Fibroblast of lung (primary cell): ENCODE results near the gene TMEM250. TPM values are rescaled to one million over a fixed set of nuclear protein-coding genes. Genes with fewer than 3 reads are reported as not detected.

ENCODE experiments used
- DNase-seq, 2 donors: peaks; one replicate each; pipeline versions ENCODE4 v3.0.0 to v3.0.0-alpha.2; 2010; ENCODE audit warnings: low read depth in 2 of 2
- H2AFZ ChIP-seq: 2 replicates; pipeline ENCODE4 v1.5.1; 2012; ENCODE audit warnings: low read length, control low read depth, inconsistent platforms
- H3K27ac ChIP-seq: 2 replicates; pipeline ENCODE4 v1.5.1; 2011; ENCODE audit warnings: low read length, control low read depth; ENCODE audit not compliant: insufficient read depth
- H3K27me3 ChIP-seq: 2 replicates; pipeline ENCODE4 v1.5.1; 2011; ENCODE audit warnings: mild to moderate bottlenecking, low read length; ENCODE audit not compliant: control insufficient read depth, insufficient read depth
- H3K36me3 ChIP-seq: 2 replicates; pipeline ENCODE4 v1.5.1; 2011; ENCODE audit warnings: low read length; ENCODE audit not compliant: control insufficient read depth, insufficient read depth
- H3K4me1 ChIP-seq: 2 replicates; pipeline ENCODE4 v1.5.1; 2011; ENCODE audit warnings: low read length; ENCODE audit not compliant: control insufficient read depth, insufficient read depth; ENCODE audit errors: extremely low read depth
- H3K4me2 ChIP-seq: 2 replicates; pipeline ENCODE4 v1.5.1; 2011; ENCODE audit warnings: low read length, control low read depth; ENCODE audit not compliant: insufficient read depth; ENCODE audit errors: extremely low read depth
- H3K4me3 ChIP-seq, 4 experiments: fragments of 200-600 bp in 1 of 4; sonication (generic) in 1 of 4; replicated peaks in 1 of 4; 2 replicates each; pipeline ENCODE4 v1.5.1; 2011 to 2016; ENCODE audit warnings: low read length in 4 of 4, low read depth in 3 of 4, mild to moderate bottlenecking in 3 of 4, control low read depth in 2 of 4, inconsistent platforms in 1 of 4, mixed read lengths in 1 of 4; ENCODE audit not compliant: insufficient read depth in 1 of 4; ENCODE audit errors: control extremely low read depth in 1 of 4
- H3K79me2 ChIP-seq: 2 replicates; pipeline ENCODE4 v1.5.1; 2012; ENCODE audit warnings: mild to moderate bottlenecking, low read length, inconsistent platforms; ENCODE audit not compliant: control insufficient read depth, insufficient read depth
- H3K9ac ChIP-seq: 2 replicates; pipeline ENCODE4 v1.5.1; 2011; ENCODE audit warnings: mild to moderate bottlenecking, low read length, control low read depth; ENCODE audit not compliant: insufficient read depth
- H3K9me3 ChIP-seq: 2 replicates; pipeline ENCODE4 v1.5.1; 2012; ENCODE audit warnings: low read depth, low read length; ENCODE audit not compliant: control insufficient read depth, insufficient read depth
- H4K20me1 ChIP-seq: 2 replicates; pipeline ENCODE4 v1.5.1; 2011; ENCODE audit warnings: low read length; ENCODE audit not compliant: control insufficient read depth, insufficient read depth; ENCODE audit errors: extremely low read depth
- EZH2 ChIP-seq: IDR thresholded peaks from 2 replicates; pipeline ENCODE4 v1.5.1; 2012; ENCODE audit warnings: low read length, control low read depth, mild to moderate bottlenecking; ENCODE audit errors: missing control alignments
- polyA plus RNA-seq, 2 donors: library from polyadenylated mRNA; depleted of rRNA in 1 of 2; stranded (reverse) in 1 of 2; unstranded in 1 of 2; fragments of >200 nt; gene quantifications; 2 replicates each; pipeline ENCODE4 v1.2.1, GENCODE V29; 2011 to 2012; ENCODE audit warnings: missing spikeins in 1 of 2
- total RNA-seq: library from RNA; depleted of rRNA; stranded (reverse); fragments of >200 nt; gene quantifications from 2 replicates; pipeline ENCODE4 v1.2.1, GENCODE V29; 2014
- TF ChIP-seq, protein P1 (sequence below), 2 donors: IDR thresholded peaks in 1 of 2; conservative IDR thresholded peaks in 1 of 2; 1 replicate in 1 of 2; 2 replicates in 1 of 2; pipeline ENCODE4 v1.5.1; 2011 to 2012; ENCODE audit warnings: low read length in 2 of 2, control low read depth in 1 of 2, inconsistent platforms in 1 of 2, low read depth in 1 of 2, mild to moderate bottlenecking in 1 of 2

Gene TMEM250
- total and polyA plus RNA-seq, 2 donors (not counting 1 experiment from before 2014, with no cell fraction given), result 13.3 to 43.3 TPM

DNA sequence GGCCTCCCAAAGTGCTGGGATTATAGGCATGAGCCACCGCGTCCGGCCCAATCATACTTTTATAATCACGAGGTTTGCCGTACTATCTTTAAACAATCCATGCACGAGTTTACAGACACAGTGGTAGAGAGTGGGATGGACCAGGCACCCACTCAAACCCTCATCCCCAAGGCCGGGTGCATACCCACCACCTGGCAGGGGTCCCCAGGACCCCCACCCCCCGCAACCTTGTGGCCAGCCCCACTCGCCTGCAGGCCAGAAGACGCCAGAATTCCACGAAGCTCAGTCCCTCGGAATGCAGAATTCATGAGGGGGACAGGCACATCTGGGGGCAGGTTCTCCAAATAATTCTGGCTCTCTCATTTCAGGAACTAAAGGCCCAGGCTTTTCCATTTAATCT lies 40.7 kb downstream of the TMEM250 start:
- Histone ChIP-seq H4K20me1 (no peaks in the 10 kb centered on the region), H3K36me3 (peaks cover 3% of the 10 kb centered on the region), H3K4me3 (no peak overlapping the region), H3K9me3 (no peaks in the 10 kb centered on the region), H3K4me2 (no peak overlapping the region), H3K79me2 (peaks cover 38% of the 10 kb centered on the region), H3K9ac (no peak overlapping the region), H3K27me3 (no peaks in the 10 kb centered on the region), H2AFZ (no peak overlapping the region), H3K27ac (no peak overlapping the region), H3K4me1 (no peaks in the 10 kb centered on the region)
- no peak for DNase-seq
- TF ChIP-seq EZH2, result no peak
- TF ChIP-seq, protein P1, sequence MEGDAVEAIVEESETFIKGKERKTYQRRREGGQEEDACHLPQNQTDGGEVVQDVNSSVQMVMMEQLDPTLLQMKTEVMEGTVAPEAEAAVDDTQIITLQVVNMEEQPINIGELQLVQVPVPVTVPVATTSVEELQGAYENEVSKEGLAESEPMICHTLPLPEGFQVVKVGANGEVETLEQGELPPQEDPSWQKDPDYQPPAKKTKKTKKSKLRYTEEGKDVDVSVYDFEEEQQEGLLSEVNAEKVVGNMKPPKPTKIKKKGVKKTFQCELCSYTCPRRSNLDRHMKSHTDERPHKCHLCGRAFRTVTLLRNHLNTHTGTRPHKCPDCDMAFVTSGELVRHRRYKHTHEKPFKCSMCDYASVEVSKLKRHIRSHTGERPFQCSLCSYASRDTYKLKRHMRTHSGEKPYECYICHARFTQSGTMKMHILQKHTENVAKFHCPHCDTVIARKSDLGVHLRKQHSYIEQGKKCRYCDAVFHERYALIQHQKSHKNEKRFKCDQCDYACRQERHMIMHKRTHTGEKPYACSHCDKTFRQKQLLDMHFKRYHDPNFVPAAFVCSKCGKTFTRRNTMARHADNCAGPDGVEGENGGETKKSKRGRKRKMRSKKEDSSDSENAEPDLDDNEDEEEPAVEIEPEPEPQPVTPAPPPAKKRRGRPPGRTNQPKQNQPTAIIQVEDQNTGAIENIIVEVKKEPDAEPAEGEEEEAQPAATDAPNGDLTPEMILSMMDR (conservative IDR thresholded peaks at IDR 0.05 in 1 of 2, IDR thresholded peaks at IDR 0.05 in 1 of 2; ENCODE audit: low read depth in 1 of 2, low read length in 2 of 2), result no peak

DNA sequence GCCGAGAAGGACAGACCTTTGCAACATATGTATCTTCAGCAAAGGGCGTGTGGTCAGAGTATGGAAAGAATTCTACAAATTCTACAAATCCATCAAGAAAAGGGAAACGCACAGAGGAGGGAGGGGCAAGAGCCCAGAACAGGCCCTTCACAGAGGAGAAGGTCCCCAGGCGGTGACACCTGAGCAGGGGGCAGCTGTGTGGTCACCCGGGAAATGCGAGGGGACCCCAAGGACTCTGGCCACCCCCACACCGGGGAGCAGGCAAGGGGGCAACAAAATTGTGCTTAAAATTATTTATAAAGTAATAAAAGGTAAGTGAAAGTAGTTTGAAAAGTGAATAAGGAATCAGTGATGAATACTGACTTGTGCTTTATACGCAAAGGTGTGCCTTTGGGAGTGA lies 41.2 kb downstream of the TMEM250 start:
- Histone ChIP-seq H3K36me3 (peaks cover 3% of the 10 kb centered on the region), H3K4me3 (no peak overlapping the region), H3K4me2 (no peak overlapping the region), H4K20me1 (no peaks in the 10 kb centered on the region), H3K27me3 (no peaks in the 10 kb centered on the region), H3K9me3 (no peaks in the 10 kb centered on the region), H2AFZ (no peak overlapping the region), H3K79me2 (peaks cover 34% of the 10 kb centered on the region), H3K9ac (no peak overlapping the region), H3K4me1 (no peaks in the 10 kb centered on the region), H3K27ac (no peak overlapping the region)
- TF ChIP-seq EZH2, result no peak
- TF ChIP-seq, protein P1 (conservative IDR thresholded peaks at IDR 0.05 in 1 of 2, IDR thresholded peaks at IDR 0.05 in 1 of 2; ENCODE audit: low read depth in 1 of 2, low read length in 2 of 2), result no peak
- no peak for DNase-seq

DNA sequence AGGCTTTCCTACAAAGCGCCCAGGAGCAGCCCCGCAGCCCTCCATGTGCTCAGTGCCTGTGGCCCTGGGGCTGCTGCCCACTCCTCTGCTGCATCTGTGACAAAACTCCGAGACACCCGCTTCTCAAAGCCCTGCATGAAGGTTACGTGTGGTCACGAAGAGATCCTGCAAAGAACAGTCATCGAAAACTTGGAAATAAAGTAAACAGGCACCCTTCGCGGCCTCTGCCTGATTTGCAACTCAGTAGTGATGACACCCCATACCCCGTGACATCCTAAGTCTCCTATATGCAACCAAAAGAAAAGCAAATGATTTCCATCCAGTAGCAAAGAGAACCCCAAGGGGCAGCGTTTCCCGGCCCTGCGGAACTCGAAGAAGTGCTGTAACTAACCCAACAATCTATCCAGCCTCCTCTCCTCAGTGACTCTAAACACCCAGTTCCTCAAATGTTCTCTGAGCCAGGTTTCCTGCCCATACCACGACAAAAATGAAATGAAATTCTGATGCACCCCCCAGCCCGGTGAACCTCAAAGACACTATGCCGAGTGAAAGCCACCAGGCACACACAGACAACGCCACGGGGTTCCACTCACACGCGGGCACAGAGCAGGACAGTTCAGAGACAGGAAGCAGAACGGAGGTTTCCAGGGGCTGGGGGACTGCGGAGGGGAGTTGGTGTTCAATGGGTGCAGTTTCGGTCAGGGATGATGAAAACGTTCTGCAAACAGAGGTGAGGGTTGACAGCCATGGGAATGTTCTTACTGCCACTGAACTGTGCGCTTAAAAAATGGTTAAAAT lies 42.6 kb downstream of the TMEM250 start:
- peaks cover 25% of the 10 kb centered on the region for H3K79me2 ChIP-seq
- TF ChIP-seq, protein P1 (conservative IDR thresholded peaks at IDR 0.05 in 1 of 2, IDR thresholded peaks at IDR 0.05 in 1 of 2; ENCODE audit: low read depth in 1 of 2, low read length in 2 of 2), result no peak
- TF ChIP-seq EZH2, result no peak
- peaks cover 3% of the 10 kb centered on the region for H3K36me3 ChIP-seq

More for the DNA sequence above, 42.6 kb downstream of the TMEM250 start:
- H4K20me1 ChIP-seq, result no peaks in the 10 kb centered on the region
- H3K4me2 ChIP-seq, result no peak overlapping the region
- DNase-seq, result no peak
- no peak overlapping the region for H2AFZ ChIP-seq
- no peak overlapping the region for H3K9ac ChIP-seq
- H3K4me1 ChIP-seq, result no peaks in the 10 kb centered on the region
- no peak overlapping the region for H3K4me3 ChIP-seq
- H3K27me3 ChIP-seq, result no peaks in the 10 kb centered on the region
- H3K9me3 ChIP-seq, result no peaks in the 10 kb centered on the region
- H3K27ac ChIP-seq, result no peak overlapping the region
